A549 treated with AZD9567 at 1 μM for 4 hours (cell line): ENCODE measurements around the gene RGS8. TPM values are rescaled to one million over a fixed set of nuclear protein-coding genes. Genes with fewer than 3 reads are reported as not detected.

ENCODE experiments used
- total RNA-seq: library from RNA; stranded (reverse); fragments of 200-300 nt; extraction: Qiagen RNA extraction; gene quantifications from 5 replicates; pipeline ENCODE4 v1.2.3, GENCODE V29; 2022; ENCODE audit not compliant: insufficient read depth

The RGS8 gene, protein sequence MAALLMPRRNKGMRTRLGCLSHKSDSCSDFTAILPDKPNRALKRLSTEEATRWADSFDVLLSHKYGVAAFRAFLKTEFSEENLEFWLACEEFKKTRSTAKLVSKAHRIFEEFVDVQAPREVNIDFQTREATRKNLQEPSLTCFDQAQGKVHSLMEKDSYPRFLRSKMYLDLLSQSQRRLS
- not detected in 5 replicates for total RNA-seq

DNA sequence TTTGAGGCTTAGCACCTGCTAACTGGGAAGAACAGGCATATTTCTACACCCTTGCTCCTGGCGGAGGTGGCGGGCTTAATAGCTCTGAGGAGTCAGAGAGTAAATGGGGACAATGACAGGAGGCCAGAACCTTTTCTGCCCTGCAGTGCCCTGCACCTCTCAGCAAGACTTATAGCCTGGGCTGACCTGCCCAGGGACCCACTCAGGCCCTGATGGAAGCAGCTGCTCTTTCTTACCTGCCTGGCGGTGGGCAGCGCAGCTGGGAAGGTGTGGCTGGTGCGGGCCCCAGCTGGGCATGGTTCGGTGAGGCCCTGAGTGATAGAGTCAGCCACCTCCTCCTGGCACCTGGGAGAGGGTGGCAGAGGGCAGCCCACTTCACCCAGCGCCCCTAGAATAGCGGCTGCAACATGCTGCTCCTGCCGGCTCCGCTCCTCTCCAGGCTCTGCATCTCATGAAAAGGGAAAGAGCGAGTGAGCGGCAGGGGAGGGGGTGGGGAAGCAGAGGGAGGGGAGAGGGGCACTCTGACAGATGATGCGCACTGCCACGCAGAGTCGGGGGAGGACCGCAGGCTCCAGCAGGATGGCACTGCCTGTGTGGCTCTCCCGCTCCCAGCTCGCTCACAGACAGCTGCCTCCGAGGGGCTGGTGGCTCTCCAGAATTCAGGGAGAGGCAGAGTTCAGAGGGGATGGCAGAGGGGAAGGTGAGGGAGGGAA, at the start of gene RGS8:
TSS of gene RGS8 (minus strand) at position 472 of the 713 bp plus-strand sequence. CDS start 14,938 bp downstream, outside the sequence.

Other genes starting within 250 kb of the RGS8 start
- gene RGSL1, start 234.4 kb downstream of the RGS8 start, total RNA-seq: not detected in 5 replicates
- gene RNASEL, start 95.3 kb downstream of the RGS8 start, total RNA-seq: 1.3 to 1.7 TPM (median 1.7 TPM) in 5 replicates
- 0.34 to 0.40 TPM (median 0.37 TPM) in 4 of 5 replicates, not detected in the other for gene RGS16, start 80.2 kb downstream of the RGS8 start, total RNA-seq
- 0.51 to 0.96 TPM (median 0.73 TPM) in 5 replicates for gene NPL, start 105.2 kb upstream of the RGS8 start, total RNA-seq
- gene DHX9, start 154.8 kb upstream of the RGS8 start, total RNA-seq: 159 to 202 TPM (median 169 TPM) in 5 replicates